HFF-Myc (cell line): ENCODE measurements around the gene FZR1.

Experiments used
- DNase-seq: peaks from one replicate; pipeline ENCODE4 v3.0.0-alpha.2; 2011; ENCODE audit warnings: low read depth; ENCODE audit errors: extremely low read depth
- H3K4me3 ChIP-seq: replicated peaks from 2 replicates; pipeline ENCODE4 v1.5.1; 2011; ENCODE audit warnings: low read depth, mild to moderate bottlenecking, control low read depth, low read length
- CTCF ChIP-seq: IDR thresholded peaks from 2 replicates; pipeline ENCODE4 v1.5.1; 2012; ENCODE audit warnings: mild to moderate bottlenecking, low read depth, low read length, control low read depth; ENCODE audit errors: missing control alignments

The FZR1 gene

GRCh38 chr19:3474614-3475013, 31.5 kb upstream of the FZR1 start:
- no peak for TF ChIP-seq CTCF
- no peak overlapping the region for H3K4me3 ChIP-seq
- no peak for DNase-seq

GRCh38 chr19:3475449-3475848, 30.7 kb upstream of the FZR1 start:
- DNase-seq, result no peak
- H3K4me3 ChIP-seq, result no peak overlapping the region
- no peak for TF ChIP-seq CTCF

- no peak for TF ChIP-seq CTCF
- DNase-seq, result no peak
- H3K4me3 ChIP-seq, result no peak overlapping the region
Observed at GRCh38 chr19:3476830-3477229, 29.3 kb upstream of the FZR1 start.

- DNase-seq, result no peak
- no peak overlapping the region for H3K4me3 ChIP-seq
- TF ChIP-seq CTCF, result no peak
Observed at GRCh38 chr19:3477506-3477905, 28.6 kb upstream of the FZR1 start.

- TF ChIP-seq CTCF, result no peak
- no peak for DNase-seq
- no peak overlapping the region for H3K4me3 ChIP-seq
Observed at GRCh38 chr19:3477951-3478350, 28.2 kb upstream of the FZR1 start.

GRCh38 chr19:3478409-3479176, 27.5 kb upstream of the FZR1 start:
- TF ChIP-seq CTCF, result no peak
- no peak overlapping the region for H3K4me3 ChIP-seq
- no peak for DNase-seq
